Skeletal muscle satellite cell (primary cell): Measurements from ENCODE around the gene FHOD1.

Source experiments
- H3K27me3 ChIP-seq: 2 replicates; pipeline ENCODE4 v1.7.0; 2013; ENCODE audit warnings: low read length; ENCODE audit not compliant: control insufficient read depth, insufficient read depth
- H3K36me3 ChIP-seq: 2 replicates; pipeline ENCODE4 v1.7.0; 2013; ENCODE audit warnings: mild to moderate bottlenecking, control low read depth, low read length; ENCODE audit not compliant: insufficient read depth
- H3K4me1 ChIP-seq: 2 replicates; pipeline ENCODE4 v1.7.0; 2013; ENCODE audit warnings: low read length; ENCODE audit not compliant: control insufficient read depth, insufficient read depth
- H3K4me2 ChIP-seq: 2 replicates; pipeline ENCODE4 v1.7.0; 2013; ENCODE audit warnings: mild to moderate bottlenecking, low read length
- H3K4me3 ChIP-seq: 2 replicates; pipeline ENCODE4 v1.7.0; 2013; ENCODE audit warnings: low read length
- H3K9ac ChIP-seq: 2 replicates; pipeline ENCODE4 v1.7.0; 2013; ENCODE audit warnings: mild to moderate bottlenecking, low read depth, low read length, moderate library complexity
- H3K9me3 ChIP-seq: replicated peaks from 2 replicates; pipeline ENCODE4 v1.7.0; 2013; ENCODE audit warnings: mild to moderate bottlenecking, control low read depth, low read length

Gene FHOD1

DNA sequence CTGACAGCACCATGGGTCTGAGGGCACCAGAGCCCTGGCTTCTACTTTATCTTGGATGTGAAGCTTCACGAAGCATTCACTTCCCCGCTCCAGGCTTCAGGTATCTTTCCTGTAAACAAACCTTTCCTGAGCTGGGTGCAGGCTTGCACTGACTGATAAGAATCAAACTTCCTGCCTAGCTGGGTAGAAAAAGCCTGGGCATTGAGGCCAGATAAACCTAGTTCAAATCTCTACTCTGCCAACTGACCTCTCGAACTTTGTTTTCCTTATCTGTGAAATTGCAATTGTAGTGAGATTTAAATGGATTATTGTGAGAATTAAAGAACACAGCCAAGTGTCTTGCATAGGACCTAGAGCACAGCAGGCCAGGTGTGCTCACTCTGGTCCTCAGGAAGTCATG lies 23.3 kb downstream of the FHOD1 start:
- Histone ChIP-seq H3K9me3 (no peaks in the 10 kb centered on the region), H3K27me3 (no peaks in the 10 kb centered on the region), H3K36me3 (peaks cover 9% of the 10 kb centered on the region), H3K4me1 (peaks cover 20% of the 10 kb centered on the region), H3K9ac (no peak overlapping the region), H3K4me2 (no peak overlapping the region), H3K4me3 (no peak overlapping the region)

DNA sequence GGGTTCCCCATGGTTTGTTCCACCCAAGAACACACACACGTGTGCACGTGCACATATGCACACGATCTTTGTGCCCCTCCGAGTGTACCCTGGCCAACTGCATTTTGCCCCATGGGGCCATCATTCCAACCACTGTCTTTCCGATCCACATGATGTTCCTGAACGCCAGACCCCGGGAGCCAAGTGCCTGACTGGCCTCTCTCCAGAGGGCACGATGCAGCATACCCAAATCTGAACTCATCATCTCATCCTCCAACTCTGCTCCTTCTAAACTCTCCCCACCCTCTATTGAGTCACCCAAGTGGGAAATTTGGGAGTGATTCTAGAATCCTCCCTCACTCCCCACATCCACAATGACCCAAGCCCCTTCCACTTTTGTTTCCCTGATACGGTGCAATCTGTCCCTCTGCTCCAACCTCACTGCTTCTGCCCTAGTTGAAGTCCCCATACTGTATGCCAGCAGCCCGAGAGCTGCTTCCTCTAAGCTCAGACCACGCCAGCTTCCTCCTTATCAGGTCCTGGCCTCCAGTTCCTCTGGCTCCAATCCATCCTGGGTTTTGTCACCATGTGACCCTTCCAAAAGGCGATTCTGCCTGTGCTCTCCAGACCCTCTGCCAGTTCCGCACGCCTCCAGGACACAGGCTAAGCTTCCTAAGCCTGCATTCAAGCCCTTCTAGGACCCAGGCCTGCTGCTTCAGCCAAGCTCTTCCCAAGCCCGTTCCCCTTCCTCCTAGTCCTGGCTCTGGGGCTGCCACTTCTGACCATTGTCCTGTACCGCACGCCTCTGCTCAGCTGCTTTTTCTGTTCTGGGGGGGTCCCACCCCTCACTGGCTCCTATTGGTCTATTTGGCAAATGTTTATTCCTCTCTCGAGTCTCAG lies 30.4 kb downstream of the FHOD1 start:
- Histone ChIP-seq H3K9ac (no peak overlapping the region), H3K36me3 (no peaks in the 10 kb centered on the region), H3K4me2 (no peak overlapping the region), H3K4me1 (no peaks in the 10 kb centered on the region), H3K9me3 (no peaks in the 10 kb centered on the region), H3K4me3 (no peak overlapping the region), H3K27me3 (no peaks in the 10 kb centered on the region)

DNA sequence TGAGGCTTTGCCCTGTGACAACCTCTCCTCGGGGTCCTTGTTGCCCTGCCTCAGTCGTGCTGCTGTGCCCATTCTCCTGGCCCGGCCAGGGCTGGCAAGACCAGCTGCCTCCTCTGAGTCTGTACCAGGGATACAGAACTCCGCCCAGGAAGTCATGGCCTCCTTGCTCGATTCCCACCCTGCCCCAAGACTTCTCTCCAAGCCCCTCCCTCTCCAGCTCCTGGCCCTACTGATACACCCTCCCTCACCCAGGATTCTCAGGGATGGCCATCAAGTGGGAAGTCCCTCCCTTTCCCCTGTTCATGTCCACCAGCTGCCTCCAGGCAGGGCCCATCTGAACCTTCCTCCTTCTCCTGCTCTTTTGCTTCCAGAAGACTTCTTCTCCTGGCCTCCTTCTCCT lies 31.6 kb downstream of the FHOD1 start:
- no peak overlapping the region for H3K4me2 ChIP-seq
- H3K9me3 ChIP-seq: no peaks in the 10 kb centered on the region
- H3K36me3 ChIP-seq: no peaks in the 10 kb centered on the region
- no peak overlapping the region for H3K9ac ChIP-seq
- no peaks in the 10 kb centered on the region for H3K4me1 ChIP-seq
- no peaks in the 10 kb centered on the region for H3K27me3 ChIP-seq
- H3K4me3 ChIP-seq: no peak overlapping the region

DNA sequence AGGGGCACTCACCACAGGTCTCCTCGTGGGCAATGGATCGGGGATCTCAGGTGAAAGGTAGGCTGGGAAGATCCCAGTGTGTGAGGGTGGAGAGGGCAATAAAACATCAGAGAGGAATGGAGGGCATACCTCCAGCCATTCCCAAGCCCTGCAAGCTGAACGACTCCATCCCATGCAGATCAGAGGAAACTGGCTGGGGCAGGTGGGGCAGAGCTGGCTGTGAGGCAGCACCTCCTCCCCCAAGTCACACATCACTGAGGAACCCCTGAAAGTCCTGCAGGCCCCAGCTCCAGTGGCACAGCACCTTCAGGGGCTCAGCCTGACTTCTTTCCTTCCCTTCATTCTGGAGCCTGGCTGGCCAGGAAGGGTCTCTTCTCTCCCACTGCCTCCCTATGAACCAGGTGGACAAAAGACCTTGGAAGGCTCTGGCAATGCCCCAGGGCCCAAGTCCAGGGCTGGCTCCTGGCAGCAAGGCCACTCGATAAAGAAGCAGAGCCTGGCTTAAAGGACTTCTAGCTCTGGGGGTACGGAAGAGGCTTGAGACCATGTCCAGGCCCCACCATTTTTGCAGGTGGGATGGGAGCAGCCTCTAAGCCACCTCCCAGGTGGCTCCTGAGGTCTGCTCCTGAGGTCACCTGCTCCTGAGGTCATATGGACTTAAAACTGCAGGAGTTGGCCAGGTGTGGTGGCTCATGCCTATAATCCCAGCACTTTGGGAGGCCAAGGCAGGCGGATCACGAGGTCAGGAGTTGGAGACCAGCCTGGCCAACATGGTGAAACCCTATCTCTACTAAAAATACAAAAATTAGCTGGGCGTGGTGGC lies 33.9 kb downstream of the FHOD1 start:
- Histone ChIP-seq H3K4me2 (no peak overlapping the region), H3K9me3 (no peaks in the 10 kb centered on the region), H3K9ac (no peak overlapping the region), H3K36me3 (no peaks in the 10 kb centered on the region), H3K4me3 (no peak overlapping the region), H3K27me3 (no peaks in the 10 kb centered on the region), H3K4me1 (no peaks in the 10 kb centered on the region)

DNA sequence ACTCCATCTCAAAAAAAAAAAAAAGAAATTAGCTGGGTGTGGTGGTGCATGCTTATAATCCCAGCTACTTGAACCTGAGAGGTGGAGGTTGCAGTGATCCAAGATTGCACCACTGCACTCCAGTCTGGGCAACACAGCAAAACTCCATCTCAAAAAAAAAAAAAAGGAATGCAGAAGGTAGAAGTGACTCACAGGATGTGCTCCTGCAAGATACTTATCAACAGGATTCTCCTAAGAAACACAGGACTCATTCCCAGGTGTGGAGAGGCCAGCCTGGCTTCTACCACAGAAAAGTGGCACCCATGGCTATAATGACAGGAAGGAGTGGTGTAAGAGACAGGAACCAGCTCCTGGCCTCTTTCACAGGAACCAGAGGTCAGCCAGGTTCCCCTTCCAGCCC lies 34.5 kb downstream of the FHOD1 start:
- H3K9ac ChIP-seq: no peak overlapping the region
- H3K36me3 ChIP-seq: no peaks in the 10 kb centered on the region

DNA sequence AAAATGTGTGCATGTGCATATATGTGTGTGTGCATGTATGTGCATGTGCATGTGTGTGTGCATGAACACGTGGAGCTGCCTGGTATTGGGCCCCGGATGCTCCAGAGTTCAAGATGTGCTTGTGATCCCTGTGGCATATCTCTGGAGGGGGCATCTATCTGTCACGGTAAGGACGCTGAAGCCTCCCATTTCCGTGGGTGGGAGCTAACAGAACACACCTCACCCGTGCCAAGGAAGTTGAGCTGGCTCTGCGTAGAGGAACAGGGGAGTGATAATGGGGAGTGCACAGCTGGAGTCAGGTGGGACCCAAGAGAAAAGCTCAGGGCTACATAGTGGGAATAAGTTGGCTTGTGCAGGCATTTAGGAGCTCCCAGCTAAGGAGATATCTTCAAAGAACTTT lies 35.6 kb downstream of the FHOD1 start:
- Histone ChIP-seq H3K27me3 (no peaks in the 10 kb centered on the region), H3K4me2 (no peak overlapping the region), H3K9me3 (no peaks in the 10 kb centered on the region), H3K4me1 (peaks cover 17% of the 10 kb centered on the region), H3K4me3 (no peak overlapping the region), H3K9ac (no peak overlapping the region), H3K36me3 (no peaks in the 10 kb centered on the region)

More for the DNA sequence above, 34.5 kb downstream of the FHOD1 start:
- Histone ChIP-seq H3K27me3 (no peaks in the 10 kb centered on the region), H3K4me3 (no peak overlapping the region), H3K4me1 (peaks cover 6% of the 10 kb centered on the region), H3K4me2 (no peak overlapping the region), H3K9me3 (no peaks in the 10 kb centered on the region)

DNA sequence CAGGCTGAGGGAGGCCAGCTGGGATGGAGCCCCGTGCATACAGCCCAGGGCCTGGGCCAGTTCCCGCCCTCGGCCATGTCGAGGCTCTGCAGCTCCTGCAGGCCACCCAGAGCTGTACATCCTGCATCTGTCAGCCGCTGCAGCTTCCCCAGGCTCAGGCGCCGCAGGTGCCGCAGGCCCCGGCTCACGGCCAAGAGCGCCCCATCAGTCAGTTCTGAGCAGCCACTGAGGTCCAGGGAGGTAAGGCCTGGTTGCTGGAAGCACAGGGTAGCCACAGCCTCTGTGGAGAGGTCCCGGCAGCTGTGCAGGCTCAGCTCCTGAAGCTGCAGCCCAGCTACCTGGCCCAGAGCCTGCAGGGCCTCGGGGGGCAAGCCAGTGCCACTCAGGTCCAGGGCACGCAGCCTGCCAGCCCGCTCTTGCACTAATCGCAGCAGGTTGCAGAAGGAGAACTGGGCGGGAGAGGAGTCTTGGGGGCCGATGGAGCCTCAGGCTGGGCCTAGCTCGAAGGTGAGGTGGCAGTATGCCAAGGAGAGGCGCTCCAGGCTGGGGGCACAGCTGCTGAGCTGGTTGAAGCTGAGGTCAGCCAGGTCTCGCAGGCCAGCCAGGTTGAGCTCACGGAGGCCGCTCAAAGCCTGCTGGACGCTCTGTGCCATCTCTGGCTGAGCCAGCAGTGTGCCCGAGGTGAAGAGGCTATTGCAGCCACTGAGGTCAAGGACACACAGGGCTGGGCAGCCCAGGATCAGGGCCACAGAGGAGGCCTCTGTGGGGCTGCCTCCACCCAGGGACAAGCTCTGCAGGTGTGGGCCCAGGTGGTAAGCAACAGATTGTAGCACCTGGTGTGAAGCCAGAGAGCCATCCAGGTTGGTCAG lies 37.0 kb downstream of the FHOD1 start:
- Histone ChIP-seq H3K9ac (no peak overlapping the region), H3K4me3 (no peak overlapping the region), H3K27me3 (no peaks in the 10 kb centered on the region), H3K4me1 (peaks cover 22% of the 10 kb centered on the region), H3K9me3 (no peaks in the 10 kb centered on the region), H3K36me3 (no peaks in the 10 kb centered on the region), H3K4me2 (no peak overlapping the region)

DNA sequence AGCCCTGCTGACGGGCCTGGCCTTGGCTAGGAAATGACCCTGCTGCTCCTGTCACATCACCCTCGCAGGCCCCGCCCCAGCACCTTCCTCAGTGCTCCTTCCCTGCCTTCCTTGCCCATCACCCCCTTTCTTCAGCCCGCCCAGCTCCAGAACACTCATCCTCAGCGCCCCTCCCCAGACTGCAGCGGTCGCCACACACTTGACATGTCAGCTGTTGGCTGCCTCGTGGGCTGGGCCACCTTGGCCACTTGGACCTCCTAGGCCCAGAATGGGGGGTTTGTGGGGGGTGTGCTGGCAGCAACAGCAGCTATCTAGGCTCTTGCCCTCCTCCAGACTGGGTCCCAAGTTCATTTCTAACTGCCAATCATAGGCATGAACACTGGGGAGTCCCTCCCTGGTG lies 37.7 kb downstream of the FHOD1 start:
- Histone ChIP-seq H3K4me3 (no peak overlapping the region), H3K36me3 (no peaks in the 10 kb centered on the region), H3K4me1 (peaks cover 22% of the 10 kb centered on the region), H3K9ac (no peak overlapping the region), H3K4me2 (no peak overlapping the region), H3K9me3 (no peaks in the 10 kb centered on the region), H3K27me3 (no peaks in the 10 kb centered on the region)

DNA sequence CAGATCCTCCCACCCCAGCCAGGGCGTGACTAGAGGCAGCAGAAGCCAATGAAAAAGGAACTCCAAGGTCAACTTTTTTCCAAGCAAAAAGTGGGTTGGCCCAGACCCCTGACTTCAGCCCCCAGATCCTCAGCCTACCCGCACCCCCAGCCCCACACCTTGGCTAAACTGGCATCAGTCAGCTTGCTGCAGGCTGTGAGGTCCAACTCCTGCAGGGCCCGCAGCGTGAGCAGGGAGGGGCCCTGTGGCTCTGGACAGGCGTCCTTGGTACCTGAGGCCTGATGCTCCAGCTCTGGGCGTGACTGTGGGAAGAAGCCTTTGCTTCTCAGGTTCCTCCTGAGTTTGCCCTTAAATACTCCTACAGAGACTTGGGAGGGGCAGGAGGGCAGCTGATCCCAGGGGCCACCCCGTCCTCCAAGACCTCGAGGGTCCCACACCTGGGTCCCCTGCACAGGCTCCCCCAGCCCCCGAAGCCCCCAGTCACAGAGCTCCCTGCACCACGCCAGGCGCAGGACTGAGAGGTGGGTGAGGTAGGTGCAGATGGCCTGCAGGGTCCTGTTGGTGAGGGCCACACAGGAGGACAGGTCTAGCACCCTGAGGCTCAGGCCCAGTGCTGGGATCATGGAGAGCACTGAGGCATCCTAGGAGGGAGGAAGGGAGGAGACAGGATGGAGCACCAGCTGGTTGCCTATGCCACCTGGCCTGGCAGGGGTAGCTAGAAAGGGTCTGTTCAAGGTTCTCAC lies 39.0 kb downstream of the FHOD1 start:
- Histone ChIP-seq H3K4me2 (no peak overlapping the region), H3K36me3 (peaks cover 10% of the 10 kb centered on the region), H3K4me1 (peaks cover 22% of the 10 kb centered on the region), H3K9ac (no peak overlapping the region), H3K9me3 (no peaks in the 10 kb centered on the region), H3K27me3 (no peaks in the 10 kb centered on the region), H3K4me3 (peak overlapping the region; percentile 33)

DNA sequence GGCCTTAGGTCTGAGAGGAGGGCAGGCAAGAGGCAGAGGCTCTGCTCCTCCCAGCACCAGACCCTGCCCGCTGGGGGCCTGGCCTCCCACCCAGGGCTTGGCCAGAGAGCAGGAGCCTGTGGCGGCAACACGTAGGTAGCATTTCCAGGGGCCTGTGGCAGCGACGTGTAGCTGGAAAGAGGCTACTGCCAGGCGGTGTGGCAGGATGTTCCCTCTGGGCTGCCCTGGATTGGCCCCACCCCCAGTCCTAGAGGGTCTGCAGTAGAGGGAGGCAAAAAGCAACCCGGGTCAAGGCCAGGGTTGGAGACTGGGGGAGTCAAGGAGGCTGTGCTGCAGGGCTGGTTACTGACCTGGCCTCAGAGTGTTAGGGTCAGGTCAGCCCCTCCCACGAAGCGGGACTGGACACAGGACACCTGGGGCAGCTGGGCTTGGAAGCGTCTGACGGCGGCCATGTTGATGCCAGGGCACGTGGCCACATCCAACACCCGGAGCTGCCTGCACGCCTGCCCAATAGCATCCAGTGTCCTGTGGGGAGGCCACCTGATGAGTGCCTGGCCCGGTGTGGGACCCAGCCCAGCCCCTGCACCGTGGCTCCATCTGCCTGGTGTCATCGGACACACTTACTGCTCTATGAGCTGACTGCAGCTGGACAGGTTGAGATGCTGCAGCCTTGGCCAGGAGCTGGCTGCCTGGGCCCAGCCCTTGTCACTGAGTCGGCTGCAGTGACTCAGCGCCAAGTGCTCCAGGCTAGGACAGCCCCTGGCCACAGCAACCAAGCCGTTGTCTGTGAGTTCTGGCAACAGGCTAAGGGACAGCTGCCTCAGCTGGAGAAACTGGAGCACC lies 39.8 kb downstream of the FHOD1 start:
- peaks cover 22% of the 10 kb centered on the region for H3K4me1 ChIP-seq
- H3K9me3 ChIP-seq: no peaks in the 10 kb centered on the region
- no peak overlapping the region for H3K9ac ChIP-seq
- no peaks in the 10 kb centered on the region for H3K27me3 ChIP-seq
- no peak overlapping the region for H3K4me2 ChIP-seq
- H3K36me3 ChIP-seq: peaks cover 10% of the 10 kb centered on the region
- H3K4me3 ChIP-seq: peak overlapping the region; percentile 33
